Measurements from ENCODE around the gene ABHD15. TPM values are rescaled to one million over a fixed set of nuclear protein-coding genes. Genes with fewer than 3 reads are reported as not detected.

The ABHD15 gene, protein sequence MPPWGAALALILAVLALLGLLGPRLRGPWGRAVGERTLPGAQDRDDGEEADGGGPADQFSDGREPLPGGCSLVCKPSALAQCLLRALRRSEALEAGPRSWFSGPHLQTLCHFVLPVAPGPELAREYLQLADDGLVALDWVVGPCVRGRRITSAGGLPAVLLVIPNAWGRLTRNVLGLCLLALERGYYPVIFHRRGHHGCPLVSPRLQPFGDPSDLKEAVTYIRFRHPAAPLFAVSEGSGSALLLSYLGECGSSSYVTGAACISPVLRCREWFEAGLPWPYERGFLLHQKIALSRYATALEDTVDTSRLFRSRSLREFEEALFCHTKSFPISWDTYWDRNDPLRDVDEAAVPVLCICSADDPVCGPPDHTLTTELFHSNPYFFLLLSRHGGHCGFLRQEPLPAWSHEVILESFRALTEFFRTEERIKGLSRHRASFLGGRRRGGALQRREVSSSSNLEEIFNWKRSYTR
- total RNA-seq: 13.6 TPM

DNA sequence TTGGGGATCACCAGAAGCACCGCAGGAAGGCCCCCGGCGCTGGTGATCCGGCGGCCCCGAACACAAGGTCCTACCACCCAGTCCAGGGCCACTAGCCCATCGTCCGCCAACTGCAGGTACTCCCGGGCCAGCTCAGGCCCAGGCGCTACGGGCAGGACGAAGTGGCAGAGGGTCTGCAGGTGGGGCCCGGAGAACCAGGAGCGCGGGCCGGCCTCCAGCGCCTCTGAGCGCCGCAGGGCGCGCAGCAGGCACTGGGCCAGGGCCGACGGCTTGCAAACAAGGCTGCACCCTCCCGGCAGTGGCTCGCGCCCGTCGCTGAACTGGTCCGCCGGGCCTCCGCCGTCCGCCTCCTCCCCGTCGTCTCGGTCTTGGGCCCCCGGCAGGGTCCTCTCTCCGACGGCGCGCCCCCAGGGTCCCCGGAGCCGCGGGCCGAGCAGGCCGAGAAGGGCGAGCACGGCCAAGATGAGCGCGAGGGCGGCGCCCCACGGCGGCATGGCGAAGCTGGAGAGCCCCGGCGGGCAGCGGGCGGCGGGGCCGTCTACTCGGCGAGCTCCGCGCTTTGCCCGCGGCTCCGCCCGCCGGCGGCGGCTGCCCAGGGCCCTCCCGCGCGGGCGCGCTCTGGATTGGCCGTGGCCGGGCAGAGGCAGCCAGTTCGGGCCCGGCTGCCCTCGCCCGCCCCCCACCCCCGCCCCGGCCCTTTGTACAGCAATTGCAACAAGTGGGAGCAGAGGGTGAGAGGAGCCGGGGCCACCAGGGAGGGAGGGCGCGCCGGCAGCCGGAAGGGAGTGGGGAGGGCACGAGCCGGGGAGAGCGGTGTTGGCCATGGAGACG is at the start of gene ABHD15:
Gene ABHD15 (minus strand): TSS at position 565 of the 831 bp plus-strand sequence. CDS start 71 bp downstream, at position 494.

DNA sequence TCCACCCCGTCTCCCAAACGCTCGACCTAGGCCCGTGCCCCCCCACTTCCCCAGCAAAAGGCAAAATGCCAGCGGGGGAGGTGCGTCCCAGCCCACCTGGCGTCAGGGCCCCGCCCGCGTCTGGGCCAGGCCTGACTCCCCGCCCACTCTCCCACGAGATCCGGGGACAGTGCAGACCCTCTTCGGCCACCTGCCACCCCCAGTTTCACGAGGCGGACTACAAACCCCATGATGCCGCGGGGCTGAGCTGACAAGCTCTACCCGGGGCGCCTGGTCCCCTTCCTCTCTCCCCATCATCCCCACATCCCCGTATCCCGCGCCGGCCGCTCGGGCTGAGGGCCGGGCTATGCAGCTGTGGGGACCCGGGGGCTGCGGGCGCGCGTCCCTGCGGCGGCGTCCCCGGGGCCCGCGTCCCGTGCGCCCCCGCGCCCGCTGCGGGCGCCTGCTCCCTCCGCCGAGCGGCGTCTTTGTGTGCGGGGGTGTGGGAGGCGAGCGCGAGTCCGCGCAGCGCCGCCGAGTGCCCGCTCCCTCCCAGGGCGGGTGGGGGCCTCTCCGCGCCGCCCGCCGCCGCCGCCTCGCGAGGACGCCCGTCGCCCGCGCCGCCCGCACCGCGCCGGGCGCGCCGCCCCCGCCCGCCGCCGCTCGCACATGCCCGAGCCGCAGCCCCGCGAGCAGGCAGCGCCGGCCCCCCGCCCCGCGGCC is 26.2 kb upstream of the ABHD15 start, which contains the start of gene ANKRD13B:
Gene ANKRD13B (plus strand): TSS at position 283 of the 702 bp plus-strand sequence. CDS start 490 bp downstream, outside the sequence.

DNA sequence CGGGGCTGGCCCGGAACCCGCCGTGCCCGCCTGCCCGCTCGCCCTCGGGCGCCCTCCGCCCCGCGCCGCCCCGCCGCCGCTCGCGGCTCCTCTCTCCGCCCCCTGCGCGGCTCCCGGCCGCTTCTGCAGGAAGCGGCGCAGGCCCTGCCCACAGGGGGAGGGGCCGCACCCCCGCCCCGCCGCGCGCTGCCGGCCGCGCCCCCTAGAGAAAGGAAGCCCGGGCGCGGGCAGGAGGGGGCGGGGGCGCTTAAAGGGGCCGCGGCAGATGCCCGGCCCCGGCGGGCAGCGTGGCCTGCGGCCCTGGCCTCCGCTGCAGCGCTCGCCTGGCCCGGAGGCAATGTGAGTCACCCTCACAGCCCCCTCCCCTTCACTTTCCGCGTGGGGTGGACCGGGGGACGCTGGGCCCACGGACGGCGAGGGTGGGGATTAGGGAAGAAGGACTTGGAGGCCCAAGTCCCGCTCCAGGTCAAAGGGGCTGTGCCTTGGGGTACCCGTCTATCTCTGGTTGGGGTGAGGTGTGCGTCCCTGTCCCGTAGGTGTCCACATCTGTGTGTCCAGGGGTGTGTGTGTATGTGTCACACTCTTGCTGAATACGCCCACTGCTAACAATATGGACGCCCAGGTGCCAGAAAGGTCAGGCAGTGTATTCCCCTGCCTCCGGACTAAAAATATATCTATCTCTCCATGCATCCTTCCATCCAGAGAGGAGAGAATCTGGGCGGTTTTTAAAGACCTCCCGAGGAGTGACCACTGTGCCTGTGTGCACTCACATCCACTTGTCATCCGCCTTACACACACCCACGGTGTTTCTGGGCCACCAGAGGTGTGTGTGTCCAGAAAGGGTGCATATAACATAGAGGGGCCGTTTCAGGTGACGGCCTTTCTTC is 22.9 kb upstream of the ABHD15 start, which contains the start of gene GIT1:
Gene GIT1 (minus strand): TSS at position 125 of the 887 bp plus-strand sequence. CDS start 270 bp downstream, outside the sequence.

DNA sequence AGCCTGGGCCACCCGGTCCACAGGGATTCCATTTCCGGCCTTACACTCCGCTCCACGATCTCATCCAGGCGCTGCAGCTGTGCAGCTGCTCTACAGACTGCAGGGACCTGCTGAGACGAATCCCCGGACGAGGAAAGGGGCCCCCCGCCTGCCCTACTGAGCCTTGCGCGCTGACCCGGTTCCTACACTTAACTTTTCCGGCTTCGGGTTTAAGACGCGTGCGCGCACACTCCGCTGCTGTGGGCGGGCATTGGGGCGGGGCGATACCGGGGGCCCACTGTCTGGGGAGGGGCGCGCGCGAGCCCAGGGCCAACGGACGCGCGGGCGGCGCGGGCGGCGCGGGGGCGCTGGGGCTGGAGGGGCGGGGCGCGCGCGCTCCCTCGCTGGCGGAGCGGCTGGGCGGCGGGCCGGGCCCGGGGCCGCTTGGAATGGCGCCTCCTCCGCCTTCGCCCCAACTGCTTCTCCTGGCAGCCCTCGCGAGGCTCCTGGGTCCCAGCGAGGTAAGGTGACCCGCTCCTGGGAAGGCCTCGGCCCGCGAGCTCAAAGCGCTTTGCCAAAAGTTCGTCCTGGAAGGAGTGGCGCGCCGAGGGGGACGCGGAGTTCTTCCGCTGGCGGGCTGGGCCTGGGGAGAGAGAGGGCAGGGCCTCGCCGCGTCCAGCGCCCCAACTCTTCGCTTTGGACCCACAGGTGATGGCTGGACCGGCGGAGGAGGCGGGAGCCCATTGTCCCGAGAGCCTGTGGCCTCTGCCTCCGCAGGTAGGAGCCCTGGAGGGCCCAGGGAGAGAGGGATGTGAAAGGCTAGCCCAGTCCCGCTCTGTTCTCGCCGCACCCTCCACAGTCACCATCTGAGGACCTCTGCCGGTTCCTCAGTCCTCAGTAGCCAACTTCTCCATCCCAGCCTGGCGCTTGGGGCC is 1.8 kb upstream of the ABHD15 start, which contains the start of gene TP53I13:
Gene TP53I13 (plus strand): TSS at position 371 of the 914 bp plus-strand sequence. CDS start 58 bp downstream, at position 429.

Other genes starting within 250 kb of the ABHD15 start
- 120 TPM for gene TAOK1, start 176.7 kb downstream of the ABHD15 start, total RNA-seq
- 34.4 TPM for gene TP53I13, start 1.7 kb upstream of the ABHD15 start, total RNA-seq
- gene GIT1, start 22.6 kb upstream of the ABHD15 start, total RNA-seq: 32.7 TPM
- gene ANKRD13B, start 26.1 kb upstream of the ABHD15 start, total RNA-seq: 22.0 TPM
- gene CORO6, start 55.9 kb upstream of the ABHD15 start, total RNA-seq: 10.8 TPM